Adrenal gland (tissue), 5 donors: ENCODE data around the gene IKZF3.

Source experiments
- CTCF ChIP-seq, 6 experiments: fragments of 450-650 bp in 4 of 6; fragments of 200-600 bp in 2 of 6; sonication (generic) in 1 of 6; IDR thresholded peaks; 1 replicate in 5 of 6; 2 replicates in 1 of 6; pipeline versions ENCODE4 v1.5.1 to v1.8.0; 2016 to 2021; ENCODE audit warnings: antibody characterized with exemption in 6 of 6, mild to moderate bottlenecking in 2 of 6, moderate library complexity in 1 of 6
- POLR2A ChIP-seq, 2 donors: fragments of 450-650 bp; IDR thresholded peaks; one replicate each; pipeline ENCODE4 v1.6.1; 2017; ENCODE audit warnings: antibody characterized with exemption in 2 of 2, mild to moderate bottlenecking in 2 of 2, moderate library complexity in 1 of 2
- donor health status: DM: no; HTN: no; CAD: no.

- TF ChIP-seq CTCF (IDR thresholded peaks at IDR 0.05): no peak
- no peak for TF ChIP-seq POLR2A (IDR thresholded peaks at IDR 0.05)
Measured at GRCh38 chr17:39820541-39820940, 43.6 kb downstream of the IKZF3 start.
